ENCODE data around the gene FOXK2.

Gene FOXK2

GRCh38 chr17:82602986-82603710 lies 83.6 kb downstream of the FOXK2 start:
- TF ChIP-seq ZFX (IDR thresholded peaks at IDR 0.05; ENCODE audit: borderline replicate concordance), result no peak
- TF ChIP-seq, protein P1, sequence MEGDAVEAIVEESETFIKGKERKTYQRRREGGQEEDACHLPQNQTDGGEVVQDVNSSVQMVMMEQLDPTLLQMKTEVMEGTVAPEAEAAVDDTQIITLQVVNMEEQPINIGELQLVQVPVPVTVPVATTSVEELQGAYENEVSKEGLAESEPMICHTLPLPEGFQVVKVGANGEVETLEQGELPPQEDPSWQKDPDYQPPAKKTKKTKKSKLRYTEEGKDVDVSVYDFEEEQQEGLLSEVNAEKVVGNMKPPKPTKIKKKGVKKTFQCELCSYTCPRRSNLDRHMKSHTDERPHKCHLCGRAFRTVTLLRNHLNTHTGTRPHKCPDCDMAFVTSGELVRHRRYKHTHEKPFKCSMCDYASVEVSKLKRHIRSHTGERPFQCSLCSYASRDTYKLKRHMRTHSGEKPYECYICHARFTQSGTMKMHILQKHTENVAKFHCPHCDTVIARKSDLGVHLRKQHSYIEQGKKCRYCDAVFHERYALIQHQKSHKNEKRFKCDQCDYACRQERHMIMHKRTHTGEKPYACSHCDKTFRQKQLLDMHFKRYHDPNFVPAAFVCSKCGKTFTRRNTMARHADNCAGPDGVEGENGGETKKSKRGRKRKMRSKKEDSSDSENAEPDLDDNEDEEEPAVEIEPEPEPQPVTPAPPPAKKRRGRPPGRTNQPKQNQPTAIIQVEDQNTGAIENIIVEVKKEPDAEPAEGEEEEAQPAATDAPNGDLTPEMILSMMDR (IDR thresholded peaks at IDR 0.05), result no peak
- no peak overlapping the region for H3K27ac ChIP-seq

DNA sequence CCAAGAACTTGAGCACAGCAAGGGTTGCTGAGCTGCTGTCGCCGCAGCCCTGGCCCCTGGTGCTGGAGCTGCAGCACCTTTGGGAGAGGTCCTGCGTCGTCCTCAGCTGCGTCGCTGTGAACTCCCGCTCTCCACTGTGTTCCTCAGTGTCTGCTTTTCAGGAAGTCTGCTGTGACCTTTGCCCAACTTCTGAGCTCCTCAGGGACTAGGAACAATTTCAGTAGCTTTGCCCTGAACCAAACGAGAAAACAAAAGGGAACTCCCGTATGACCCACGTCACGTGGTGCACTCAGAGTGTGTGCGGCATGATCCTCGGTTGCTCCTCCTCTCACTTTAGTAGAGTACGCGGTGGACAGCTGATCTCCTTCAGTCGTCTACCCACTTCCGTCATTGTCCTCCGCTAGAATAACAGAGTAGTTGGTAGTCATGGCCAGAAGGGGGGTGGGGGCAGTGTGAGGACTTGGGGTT lies 84.5 kb downstream of the FOXK2 start:
- H3K27ac ChIP-seq, result no peak overlapping the region
- TF ChIP-seq, protein P1 (IDR thresholded peaks at IDR 0.05), result no peak
- no peak for TF ChIP-seq ZFX (IDR thresholded peaks at IDR 0.05; ENCODE audit: borderline replicate concordance)

DNA sequence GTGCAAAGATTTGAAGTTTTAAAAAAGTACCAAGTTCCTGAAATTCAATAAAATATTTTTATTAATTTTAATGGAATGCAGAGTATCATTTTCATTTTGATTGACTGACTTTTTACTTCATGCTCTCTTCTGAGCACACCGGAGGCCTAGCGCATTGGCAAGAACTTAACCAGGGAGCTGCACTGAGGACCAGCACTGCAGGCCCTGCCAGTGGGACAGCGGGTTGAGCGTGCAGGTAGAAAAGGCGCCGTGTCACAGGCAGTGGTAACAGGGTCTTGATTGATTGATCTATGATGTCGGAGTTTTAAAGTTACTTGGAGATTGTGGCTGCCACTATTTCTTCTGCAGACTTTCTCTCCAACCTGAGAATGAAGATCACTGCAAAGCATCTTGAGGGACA lies 85.0 kb downstream of the FOXK2 start:
- TF ChIP-seq, protein P1 (IDR thresholded peaks at IDR 0.05), result no peak
- no peak for TF ChIP-seq ZFX (IDR thresholded peaks at IDR 0.05; ENCODE audit: borderline replicate concordance)
- H3K27ac ChIP-seq, result no peak overlapping the region

DNA sequence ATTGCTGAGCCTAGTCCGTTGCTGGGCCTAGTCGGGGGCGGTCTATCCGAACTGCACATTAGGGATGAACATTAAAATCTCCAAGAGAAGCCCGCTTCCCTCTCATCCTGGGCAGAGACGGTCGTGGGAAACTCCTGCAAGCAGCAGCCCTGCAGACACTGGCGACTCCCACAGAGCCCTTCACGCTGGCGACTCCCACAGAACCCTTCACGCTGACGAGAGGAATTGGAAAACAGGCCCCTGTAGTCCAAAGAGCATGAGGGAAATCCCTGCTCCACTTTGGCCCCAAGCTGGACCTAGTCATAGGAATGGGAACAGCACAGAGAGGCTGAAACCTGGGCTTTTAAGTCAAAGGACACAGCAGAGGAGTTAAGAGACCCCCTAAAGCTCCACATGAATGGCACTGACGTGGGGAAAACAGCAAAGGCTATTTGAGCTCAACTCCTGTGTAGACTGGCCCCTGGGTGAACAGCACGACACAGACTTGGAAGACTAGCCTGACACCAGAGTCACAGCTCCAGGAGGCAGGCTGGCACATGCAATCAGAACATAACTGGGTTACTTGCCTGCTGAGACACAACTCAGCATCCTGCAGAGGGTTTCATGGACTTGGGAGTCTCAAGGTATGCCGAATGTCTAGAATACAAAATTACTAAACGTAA lies 86.5 kb downstream of the FOXK2 start:
- TF ChIP-seq, protein P1 (IDR thresholded peaks at IDR 0.05), result no peak
- no peak for TF ChIP-seq ZFX (IDR thresholded peaks at IDR 0.05; ENCODE audit: borderline replicate concordance)
- H3K27ac ChIP-seq, result 0 out of 2 replicates have a peak overlapping the region, but pooled peaks have one; percentile 8

DNA sequence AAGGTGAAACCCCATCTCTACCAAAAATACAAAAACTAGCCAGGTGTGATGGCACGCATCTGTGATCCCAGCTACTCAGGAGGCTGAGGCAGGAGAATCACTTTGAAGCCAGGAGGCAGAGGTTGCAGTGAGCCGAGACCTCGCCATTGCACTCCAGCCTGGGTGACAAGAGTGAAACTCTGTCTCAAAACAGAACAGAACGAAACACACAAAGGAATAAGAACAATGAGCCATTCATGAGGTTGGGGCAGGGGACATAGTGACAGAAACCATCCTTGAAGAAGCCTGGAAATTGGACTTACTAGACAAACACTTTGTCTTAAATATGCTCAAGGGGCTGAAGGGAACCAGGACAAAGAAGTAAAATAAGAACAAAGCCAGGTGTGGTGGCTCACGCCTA lies 89.3 kb downstream of the FOXK2 start:
- TF ChIP-seq, protein P1 (IDR thresholded peaks at IDR 0.05), result no peak
- no peak for TF ChIP-seq ZFX (IDR thresholded peaks at IDR 0.05; ENCODE audit: borderline replicate concordance)
- peak overlapping the region; percentile 14 for H3K27ac ChIP-seq

DNA sequence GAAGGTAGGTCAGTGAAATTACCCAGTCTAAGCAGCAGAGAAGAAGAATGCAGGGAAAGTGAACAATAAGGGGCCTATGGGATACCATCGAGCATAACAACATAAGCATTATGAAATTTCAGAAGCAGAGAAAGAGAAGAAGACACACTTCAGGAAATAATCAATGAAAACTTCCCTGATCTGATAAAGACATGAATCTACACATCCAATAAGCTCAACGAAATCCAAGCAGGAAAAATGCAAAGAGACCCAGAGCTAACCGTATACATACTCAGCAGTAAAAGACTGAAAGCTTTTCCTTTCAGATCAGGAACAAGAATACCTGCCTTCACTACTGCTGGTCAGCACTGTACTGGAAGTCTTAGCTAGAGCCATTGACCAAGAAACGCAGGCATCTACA lies 90.1 kb downstream of the FOXK2 start:
- H3K27ac ChIP-seq, result peak overlapping the region; percentile 14
- TF ChIP-seq, protein P1 (IDR thresholded peaks at IDR 0.05), result no peak
- TF ChIP-seq ZFX (IDR thresholded peaks at IDR 0.05; ENCODE audit: borderline replicate concordance), result no peak
